HG03097 (cell line): Measurements from ENCODE around the gene PRIMA1.

Source experiments
- ATAC-seq: cut with Tn5 transposase; IDR thresholded peaks from one replicate; pipeline ENCODE4 v1.9.1; 2021; ENCODE audit not compliant: unreplicated experiment, low FRiP score

PRIMA1 gene

DNA sequence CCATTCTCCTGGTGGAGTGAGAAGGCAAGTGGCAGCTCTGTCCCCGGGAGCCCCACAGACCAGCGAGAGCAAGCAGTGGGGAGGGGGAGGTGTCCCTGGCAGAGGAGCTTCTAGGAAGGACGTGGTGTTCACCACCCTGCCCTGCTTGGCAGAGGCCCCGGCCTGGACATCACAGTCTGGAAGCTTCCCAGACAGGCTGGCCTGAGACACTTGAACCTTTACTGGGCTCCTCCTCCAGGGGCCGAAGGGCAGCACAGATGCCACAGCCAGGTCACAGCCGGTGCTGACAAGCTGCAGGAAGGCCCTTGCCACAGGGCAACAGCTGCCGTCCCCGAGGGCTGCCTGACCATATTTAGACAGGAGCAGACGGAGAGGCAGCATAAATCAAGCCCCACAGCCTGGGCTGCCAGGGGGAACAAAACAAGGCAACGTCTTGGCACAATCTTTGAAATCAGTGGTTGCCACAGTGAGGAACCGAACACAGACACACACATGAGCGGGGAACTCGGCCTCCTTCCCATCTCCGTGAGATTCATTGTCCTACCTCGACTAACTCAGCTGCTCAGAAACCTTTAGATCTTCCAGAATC, 28.5 kb downstream of the PRIMA1 start:
- no peak for ATAC-seq

DNA sequence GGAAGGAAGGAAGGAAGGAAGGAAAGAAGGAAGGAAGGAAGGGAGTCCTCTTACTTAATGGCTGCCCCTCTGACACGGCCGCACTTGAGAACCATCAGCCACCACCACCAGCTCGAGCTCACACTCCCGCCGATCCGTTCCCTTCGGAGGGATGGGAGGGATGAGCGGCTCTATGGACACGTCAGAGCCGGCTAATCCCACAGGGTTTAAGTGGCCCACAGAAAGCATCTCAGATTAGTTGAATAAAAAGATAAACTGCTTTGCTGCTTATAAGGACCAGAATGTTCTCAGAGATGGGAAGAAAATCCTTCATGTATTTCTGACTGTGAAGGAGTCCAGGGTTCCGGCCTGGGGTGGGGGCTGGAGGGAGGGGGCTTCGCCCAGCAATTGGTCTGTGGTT, 31.1 kb downstream of the PRIMA1 start:
- no peak for ATAC-seq

DNA sequence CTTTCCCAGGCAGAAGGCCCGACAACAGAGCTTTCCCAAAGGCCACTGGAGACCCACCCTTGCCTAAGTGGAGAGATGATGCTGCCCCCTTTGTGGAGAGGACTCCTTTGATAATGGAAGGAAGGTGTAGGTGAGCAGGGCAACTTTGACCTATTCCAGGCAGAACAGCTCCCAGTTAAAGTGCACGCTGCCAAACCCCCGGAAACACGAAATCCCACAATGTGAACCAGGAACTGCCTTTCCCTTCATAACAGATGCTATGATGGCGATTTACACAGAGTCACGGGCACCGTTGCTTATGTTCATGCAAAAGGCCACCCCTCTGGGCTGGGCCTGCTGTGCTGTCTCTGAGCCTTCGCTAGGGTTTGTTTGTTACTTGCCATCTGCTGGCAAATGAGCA, 34.6 kb downstream of the PRIMA1 start:
- no peak for ATAC-seq

DNA sequence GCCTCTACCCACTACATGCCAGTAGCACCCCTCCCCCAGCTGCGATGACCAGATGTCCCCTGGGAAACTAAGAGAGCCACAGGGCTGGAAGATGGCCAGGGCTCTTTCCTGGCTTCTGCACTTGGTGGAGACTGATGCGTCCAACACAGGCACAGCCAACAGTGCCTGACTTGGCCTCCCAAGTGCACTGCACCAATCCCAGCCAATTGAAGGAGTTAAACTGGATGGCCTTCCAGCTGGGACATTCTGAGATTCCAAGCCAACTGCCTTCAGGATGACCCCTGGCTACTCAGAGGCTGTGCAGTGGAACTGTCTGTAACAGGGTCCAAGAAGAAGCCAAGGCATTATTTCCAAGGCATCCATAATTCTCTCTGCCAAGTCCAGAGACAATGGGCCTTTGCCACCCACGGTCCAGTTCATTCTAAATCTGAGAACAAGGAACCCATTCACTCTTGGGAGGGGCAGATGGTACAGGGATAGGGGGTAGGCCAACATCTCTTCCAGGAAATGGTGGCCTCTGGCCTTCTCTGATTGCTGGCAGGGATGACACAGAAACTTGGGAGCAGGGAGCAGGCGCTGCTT, 35.2 kb downstream of the PRIMA1 start:
- ATAC-seq = no peak

DNA sequence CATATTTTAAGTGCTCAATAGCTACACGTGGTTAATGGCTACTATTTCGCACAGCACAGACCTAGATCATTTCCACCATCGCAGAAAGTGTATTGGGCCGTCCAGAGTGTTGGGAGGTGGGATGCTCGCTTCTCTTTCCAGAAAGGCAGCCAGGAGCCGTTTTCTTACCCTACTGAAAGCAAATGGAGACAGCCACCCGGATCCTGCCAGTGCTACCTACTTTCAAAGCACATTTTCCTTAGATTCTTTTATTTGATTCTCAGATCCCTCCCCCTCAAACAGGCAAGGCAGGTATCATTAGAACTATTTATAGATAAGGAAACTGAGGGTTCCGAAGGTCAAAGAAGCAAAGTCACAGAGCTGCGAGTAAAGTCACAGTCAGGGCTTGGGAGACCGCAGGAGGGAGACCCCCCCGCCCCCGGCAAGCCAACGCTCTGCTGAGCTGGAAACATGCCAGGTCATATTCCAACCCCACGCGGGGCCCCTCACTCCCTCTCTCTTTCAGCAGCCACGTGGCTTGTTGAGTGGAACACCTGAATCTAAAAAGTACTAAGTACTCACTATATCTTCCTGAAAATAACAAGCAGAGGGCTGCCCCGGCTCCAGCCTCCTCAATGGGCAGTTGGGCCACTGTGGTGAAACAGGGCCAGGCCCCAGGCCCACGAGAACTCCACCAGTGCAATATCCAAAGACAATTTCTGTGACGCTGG, 36.2 kb downstream of the PRIMA1 start:
- no peak for ATAC-seq

DNA sequence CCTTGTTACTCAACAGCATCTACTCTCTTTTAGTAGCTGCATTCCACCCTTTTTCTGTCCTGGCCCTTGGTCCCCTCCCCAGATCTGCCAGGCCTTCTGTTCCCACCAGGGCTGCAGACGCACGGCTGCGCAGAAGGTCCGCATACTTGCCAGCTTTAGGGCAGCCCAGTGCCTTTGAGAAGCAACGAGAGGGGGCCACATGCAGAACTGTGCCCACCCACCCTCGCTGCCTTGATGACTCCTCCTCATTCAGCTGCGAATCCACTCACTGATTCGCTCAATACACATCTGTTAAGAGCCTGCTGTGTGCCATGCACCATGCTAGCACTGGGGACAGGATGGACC, 39.2 kb downstream of the PRIMA1 start:
- no peak for ATAC-seq

DNA sequence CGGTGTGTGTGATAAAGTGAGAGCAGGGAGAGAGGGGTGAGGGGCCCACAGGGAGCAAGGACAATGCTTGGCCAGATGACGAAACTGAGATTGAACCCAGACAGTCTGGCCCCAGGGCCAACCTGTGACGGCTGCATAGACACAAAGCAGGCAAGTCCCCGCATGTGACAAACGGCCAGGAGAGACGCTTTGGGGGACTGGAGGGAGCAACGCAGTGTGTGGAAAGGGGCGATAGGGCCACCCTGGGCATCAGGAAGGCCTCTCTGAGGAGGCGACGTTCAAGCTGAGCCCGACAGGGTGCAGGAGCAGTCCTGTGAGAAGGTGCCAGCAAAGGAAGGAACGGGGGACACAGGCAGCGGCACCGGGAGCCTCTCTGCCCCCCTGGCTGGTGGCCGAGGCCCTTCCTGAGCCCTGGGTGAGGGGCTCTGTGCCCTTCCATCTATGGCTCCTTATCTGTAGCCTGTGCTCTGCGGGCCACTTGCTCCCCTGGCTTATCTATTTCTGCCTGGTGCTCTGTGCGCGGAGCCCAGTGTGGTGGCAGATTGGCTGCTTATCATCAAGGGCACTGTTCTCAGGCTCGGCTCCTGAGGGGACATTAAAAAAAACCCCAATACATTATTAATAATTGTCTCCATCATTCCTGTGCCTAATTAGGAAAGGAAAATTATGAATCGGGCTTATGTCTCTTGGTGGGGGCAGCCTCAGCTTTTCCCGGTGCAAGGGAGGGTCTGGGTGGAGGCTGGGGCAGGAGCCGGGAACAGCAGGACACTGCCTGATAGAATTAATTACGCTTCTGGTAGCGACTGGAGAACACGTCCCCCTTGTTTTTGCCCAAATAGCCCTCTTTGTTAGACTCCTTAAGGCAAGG, 39.8 kb downstream of the PRIMA1 start:
- no peak for ATAC-seq

DNA sequence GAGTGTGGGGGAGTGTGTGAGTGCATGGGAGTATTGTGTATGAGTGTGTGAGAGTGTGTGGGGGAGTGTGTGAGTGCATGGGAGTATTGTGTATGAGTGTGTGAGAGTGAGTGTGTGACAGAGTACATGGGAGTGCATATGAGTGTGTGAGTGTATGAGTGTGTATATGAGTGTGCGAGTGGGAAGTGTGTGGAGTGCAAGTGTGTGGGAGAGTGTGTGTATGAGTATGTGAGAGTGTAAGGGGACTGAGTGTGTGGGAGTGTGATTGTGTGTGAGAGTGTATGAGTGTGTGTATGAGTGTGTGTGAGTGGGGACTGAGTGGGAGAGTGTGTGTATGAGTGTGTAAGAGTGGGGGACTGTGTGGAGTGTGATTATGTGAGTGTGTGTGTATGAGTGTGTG, 40.7 kb downstream of the PRIMA1 start:
- no peak for ATAC-seq

DNA sequence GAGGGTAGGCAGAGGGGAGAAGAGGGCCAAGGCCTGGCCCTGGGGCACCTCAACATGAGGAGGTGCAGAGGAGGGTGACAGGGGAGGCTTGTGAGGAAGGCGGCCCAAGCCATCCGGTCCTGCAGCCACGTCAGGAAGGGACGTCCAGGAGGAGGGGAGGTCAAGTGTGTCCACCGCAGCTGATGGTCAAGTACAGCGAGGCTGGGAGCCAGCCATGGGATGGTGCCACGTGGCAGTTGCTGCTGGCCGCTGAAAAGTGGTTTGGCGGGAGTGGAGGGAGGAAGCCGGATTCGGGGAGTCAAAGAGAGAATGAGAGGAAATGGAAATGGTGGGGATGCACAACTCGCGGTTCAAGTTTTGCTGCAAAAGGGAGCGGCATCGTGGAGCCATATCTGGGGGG, 41.2 kb downstream of the PRIMA1 start:
- ATAC-seq = no peak

DNA sequence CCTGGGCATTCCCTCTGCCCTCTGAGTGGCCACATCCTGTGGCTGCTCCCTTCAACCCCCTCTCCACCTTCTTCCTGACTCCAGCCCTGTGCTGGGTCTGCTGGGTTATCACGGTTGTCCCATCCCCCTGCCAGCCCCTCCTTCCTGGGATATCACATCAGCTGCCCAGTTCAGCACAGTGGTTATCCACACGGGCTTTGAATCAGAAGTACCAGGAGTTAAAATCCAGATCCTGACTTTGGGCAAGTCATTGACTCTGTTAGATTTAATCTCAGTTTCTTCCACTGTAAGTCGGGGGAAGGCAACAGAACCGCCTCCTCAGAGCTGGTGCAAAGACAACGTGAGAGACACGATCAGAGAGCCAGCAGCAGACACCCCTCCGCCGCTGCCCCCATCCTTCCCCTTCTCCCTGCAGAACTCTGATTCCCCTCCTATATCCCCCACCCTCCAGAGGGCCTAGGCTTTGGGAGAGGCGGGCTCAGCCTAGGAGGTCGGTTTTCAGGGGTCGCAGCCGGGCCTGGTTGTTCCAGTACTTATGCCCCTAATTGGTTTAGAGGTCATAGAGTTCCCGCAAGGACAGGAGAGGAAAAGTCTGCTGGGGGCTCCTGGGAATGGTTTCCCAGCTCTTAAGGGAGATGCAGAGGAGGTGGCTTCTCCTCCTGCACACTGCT, 42.5 kb downstream of the PRIMA1 start:
- ATAC-seq = no peak

DNA sequence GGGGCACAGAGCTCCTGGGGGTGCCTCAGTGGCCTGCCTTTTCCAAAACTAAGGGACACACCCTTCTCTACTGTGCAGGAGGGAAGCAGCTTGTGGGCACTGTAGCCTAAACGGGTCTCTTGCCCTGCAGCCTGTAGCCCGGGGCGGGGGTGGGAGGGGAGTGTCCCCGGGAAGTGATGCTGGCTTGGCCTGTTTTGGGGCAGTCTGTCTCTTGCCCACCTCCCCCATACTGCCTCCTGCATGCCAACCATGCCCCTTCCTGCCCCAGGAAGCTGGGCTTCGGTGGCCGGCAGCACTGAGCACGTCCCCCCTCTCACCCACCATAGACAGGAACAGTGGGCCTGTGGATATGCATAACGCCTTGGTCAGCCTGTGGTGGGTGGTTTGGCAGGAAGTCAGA, 43.4 kb downstream of the PRIMA1 start:
- no peak for ATAC-seq

DNA sequence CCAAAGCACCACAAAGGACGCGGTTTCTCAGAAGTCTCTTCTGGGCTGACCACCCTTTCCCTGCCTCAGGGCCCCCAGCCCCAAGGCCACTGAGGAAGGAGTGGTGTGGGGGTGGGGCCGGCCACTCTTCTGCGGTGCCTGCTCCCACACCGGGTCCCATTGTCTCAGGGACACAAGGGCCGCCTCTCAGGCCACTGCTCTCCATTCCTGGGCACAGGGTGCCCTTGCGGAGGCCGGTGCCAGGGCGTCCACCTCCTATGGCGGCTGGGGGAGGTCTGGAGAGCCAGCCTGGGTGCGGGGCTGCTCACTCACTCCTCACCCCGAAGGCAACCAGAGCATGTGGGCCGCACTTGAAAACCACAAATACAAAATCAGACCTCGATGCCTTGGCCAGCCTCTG, 44.1 kb downstream of the PRIMA1 start:
- ATAC-seq = no peak

DNA sequence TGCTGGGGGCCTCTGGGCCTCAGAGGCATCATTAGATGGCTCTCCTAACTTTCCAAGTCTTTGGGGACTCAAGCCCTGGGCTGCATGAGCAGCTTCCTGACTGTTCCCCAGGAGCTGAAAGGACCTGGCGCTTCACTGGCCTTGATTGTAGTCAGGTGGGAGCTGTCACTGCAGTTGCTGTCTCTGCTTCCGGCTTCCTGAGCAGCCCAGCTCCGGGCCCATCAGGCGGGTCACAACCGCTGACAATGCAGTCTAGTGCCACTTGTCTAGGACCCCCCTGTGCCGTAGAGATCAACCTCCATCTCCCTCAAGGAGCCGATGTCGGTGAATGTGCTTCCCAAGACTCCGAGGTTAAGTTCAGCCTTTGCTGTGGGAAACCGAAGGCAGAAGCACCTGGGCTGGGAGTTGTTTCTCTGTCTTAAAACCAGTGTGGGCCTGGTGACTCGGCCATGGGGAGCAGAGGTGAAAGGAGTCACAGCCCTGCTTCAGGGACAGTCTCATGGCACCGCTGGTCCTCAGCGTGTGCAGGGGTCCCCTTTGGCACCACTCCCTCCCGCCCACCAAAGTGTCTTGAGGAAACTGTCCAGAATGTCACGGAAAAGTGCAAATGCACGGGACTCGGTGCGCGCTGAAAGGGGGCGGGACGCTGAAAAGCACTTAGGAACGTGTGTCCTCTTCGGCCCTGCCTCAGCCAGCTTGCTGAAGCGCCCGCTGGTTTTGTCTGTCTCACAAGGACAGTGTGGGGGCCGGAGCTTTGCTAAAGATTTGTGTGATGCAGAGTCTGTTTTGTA, 44.8 kb downstream of the PRIMA1 start:
- ATAC-seq = no peak

DNA sequence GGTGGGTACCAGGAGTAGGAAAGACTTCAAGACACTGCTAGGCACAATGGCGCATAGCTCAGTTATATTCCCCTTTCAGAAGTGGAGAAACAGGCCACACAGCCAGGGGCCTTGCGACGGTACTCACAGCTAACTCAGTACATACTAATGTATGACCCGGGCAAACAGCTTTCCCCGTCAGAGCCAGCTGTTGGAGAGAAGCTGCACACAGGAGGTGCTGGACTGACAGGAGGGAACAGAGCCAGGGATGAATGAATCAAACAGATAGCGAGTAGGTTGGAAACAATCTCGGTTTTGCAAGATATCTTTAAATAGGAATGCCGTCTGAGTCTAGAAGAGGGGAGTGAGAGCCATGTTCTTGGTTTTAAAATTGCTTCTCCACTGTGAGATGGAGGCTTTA, 45.5 kb downstream of the PRIMA1 start:
- no peak for ATAC-seq

DNA sequence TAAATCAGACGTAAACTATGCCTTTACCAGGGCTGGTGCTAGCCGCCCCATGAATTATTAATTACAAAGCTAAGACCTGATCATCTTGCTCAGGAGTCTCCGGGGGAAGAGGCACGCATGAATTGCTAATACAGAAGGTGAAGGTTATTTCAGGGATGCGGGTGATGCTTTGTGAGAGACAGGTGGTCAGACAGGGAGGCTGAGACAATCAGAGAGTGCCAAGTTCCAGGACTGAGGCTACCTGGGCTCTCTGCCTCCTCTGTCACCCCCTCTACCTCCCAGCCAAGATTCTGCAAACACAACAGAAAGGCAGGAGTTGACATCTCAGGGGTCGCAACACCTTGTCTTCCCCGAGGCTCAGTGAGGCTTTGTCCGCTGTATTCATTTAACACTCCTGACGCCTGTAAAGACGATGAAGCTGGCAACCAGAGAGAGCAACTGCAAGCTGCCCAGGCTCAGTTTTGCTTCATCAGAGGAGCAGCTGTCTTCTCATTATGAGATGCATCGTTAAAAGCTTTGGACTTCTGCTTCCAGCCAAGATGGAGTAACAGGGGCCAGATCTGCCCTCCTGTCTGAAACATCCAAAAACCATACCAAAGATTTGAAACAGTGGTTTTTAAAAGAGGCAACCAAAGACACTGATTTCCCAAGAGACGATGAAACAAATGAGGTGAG, 46.6 kb downstream of the PRIMA1 start:
- no peak for ATAC-seq

DNA sequence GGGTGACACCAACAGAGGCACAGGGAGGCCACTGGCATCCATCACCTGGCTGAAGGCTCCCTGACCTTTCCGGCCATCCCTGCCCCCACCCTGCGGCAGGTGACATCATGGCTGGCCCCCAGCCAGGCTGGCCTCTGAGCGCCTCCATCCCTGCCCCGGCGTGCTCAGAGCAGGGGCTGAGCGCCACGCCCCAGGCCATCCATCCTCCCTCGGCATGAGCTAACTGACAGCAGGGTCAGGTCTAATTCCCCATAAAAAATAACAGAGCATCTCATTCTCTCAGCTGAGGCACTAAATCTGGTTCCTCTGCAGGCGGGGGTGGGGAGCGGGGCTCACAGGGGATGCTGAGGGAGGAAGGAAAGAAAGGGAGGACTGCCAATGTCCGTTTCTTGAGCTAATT, 50.7 kb downstream of the PRIMA1 start:
- no peak for ATAC-seq

DNA sequence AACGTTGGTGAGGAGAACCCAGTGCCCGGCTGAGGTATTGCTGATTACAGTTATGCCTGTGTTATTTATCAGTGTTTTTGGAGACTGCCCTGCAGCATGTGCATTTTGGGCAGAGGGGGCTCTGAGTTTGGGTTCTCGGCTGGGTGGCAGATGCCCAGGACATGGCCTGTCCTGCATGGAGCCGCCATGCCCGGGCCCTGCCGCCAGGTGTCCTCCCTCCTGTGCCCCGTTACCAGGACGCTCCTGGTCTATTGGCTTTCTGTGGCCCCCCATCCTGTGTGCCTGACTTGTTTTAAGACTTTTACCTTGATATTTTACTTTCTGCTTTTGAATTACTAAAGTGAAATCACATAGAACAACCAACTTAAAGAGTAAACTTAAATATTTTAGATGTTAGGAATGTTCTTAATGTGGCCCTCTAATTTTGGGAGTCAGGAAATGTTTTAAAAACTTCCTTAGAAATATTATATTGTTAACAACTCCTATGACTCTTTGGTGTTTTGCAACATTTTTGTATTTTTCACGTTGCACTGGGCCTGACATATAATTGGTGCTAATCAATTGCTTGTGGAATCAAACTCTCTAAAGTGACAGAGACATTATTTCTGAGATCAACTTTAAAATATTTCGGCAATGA, 51.8 kb downstream of the PRIMA1 start:
- no peak for ATAC-seq

DNA sequence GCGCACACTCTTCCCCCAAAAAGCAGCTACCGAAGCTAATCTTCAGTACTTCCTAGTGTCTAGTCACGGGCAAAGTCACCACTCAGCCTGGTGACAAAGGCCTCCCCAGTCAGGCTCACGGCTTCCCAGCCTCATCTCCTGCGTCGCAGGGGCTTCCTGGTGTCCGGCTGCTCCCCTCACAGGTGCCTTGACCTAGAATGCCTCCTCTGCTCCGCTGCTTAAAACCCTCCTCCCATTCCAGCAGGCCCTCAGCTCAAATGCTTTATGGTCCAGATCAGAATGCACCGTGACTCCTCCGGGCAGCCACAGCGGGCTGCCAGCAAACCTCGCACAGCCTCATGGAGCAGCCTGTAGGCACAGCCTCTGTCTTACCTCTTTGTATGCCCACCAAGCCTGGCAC, 53.1 kb downstream of the PRIMA1 start:
- no peak for ATAC-seq
